Measurements from ENCODE around the gene HTT-AS. TPM values are rescaled to one million over a fixed set of nuclear protein-coding genes. Genes with fewer than 3 reads are reported as not detected.

The HTT-AS gene
- total RNA-seq, 1 donor = not detected

GRCh38 chr4:3031357-3032082 lies 42.8 kb downstream of the HTT-AS start:
- TF ChIP-seq, protein P1, sequence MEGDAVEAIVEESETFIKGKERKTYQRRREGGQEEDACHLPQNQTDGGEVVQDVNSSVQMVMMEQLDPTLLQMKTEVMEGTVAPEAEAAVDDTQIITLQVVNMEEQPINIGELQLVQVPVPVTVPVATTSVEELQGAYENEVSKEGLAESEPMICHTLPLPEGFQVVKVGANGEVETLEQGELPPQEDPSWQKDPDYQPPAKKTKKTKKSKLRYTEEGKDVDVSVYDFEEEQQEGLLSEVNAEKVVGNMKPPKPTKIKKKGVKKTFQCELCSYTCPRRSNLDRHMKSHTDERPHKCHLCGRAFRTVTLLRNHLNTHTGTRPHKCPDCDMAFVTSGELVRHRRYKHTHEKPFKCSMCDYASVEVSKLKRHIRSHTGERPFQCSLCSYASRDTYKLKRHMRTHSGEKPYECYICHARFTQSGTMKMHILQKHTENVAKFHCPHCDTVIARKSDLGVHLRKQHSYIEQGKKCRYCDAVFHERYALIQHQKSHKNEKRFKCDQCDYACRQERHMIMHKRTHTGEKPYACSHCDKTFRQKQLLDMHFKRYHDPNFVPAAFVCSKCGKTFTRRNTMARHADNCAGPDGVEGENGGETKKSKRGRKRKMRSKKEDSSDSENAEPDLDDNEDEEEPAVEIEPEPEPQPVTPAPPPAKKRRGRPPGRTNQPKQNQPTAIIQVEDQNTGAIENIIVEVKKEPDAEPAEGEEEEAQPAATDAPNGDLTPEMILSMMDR (IDR thresholded peaks at IDR 0.05; ENCODE audit: insufficient read depth, low read length) = no peak
- DNase-seq (ENCODE audit: low read depth) = no peak
- no peak overlapping the region for H3K4me3 ChIP-seq (ENCODE audit: low read depth, low read length)

GRCh38 chr4:3030566-3031356 lies 43.6 kb downstream of the HTT-AS start:
- TF ChIP-seq, protein P1 (IDR thresholded peaks at IDR 0.05; ENCODE audit: insufficient read depth, low read length) = no peak
- no peak overlapping the region for H3K4me3 ChIP-seq (ENCODE audit: low read depth, low read length)
- no peak for DNase-seq (ENCODE audit: low read depth)

DNA sequence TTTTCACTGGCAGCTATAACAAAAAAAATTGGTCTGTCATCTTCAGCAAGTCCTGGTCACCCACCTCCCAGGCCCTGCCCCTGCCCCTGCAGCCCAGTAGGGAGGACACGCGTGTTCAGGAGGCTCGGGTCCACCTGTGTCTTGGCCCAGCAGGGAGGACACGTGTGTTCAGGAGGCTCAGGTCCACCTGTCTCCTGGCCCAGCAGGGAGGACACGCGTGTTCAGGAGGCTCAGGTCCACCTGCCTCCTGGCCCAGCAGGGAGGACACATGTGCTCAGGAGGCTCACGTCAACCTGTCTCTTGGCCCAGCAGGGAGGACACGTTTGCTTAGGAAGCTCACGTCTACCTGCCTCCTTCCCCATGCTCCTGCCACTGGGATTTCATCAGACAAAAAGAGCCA lies 44.9 kb downstream of the HTT-AS start:
- no peak for DNase-seq (ENCODE audit: low read depth)
- TF ChIP-seq, protein P1 (IDR thresholded peaks at IDR 0.05; ENCODE audit: insufficient read depth, low read length) = no peak
- no peak overlapping the region for H3K4me3 ChIP-seq (ENCODE audit: low read depth, low read length)

GRCh38 chr4:3026540-3026939 lies 47.8 kb downstream of the HTT-AS start:
- TF ChIP-seq, protein P1 (IDR thresholded peaks at IDR 0.05; ENCODE audit: insufficient read depth, low read length) = no peak
- DNase-seq (ENCODE audit: low read depth) = no peak

DNA sequence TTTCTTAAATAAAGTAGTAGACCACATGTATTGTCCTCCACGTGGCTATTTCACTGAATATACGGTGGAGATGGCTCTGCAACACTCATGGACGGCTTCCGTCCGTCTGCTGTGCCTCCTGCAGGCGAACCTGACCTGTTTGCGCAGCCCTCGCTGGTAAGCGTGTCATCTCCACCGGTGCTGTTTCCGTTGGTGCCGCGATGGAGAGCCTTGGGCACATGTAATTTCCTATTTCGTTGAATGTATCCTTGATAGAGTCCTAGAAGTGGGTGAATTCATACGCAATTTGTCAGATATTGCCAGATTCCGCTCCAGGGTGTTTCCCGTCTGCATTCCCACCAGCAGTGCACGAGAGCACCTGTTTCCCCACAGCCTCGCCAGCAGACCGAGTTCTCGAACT lies 48.5 kb downstream of the HTT-AS start:
- TF ChIP-seq, protein P1 (IDR thresholded peaks at IDR 0.05; ENCODE audit: insufficient read depth, low read length) = no peak
- no peak for DNase-seq (ENCODE audit: low read depth)
- no peak overlapping the region for H3K4me3 ChIP-seq (ENCODE audit: low read depth, low read length)

More at GRCh38 chr4:3026540-3026939, 47.8 kb downstream of the HTT-AS start:
- no peak overlapping the region for H3K4me3 ChIP-seq (ENCODE audit: low read depth, low read length)

DNA sequence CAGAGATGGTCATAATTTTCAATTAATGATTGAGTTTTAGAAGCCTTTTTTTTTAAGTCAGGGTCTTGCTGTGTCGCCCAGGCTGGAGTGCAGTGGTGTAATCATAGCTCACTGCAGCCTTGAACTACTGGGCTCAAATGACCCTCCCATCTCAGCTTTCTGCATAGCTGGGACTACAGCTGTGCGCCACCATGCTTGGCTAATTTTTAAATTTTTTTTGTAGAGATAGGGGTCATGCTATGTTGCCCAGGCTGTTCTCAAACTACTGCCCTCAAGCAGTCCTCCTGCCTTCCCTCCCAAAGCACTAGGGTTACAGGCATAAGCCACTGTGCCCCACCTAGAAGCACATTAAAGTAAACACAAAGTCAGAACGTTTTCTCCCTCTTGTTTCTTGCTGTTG lies 51.7 kb downstream of the HTT-AS start:
- TF ChIP-seq, protein P1 (IDR thresholded peaks at IDR 0.05; ENCODE audit: insufficient read depth, low read length) = no peak
- no peak overlapping the region for H3K4me3 ChIP-seq (ENCODE audit: low read depth, low read length)
- DNase-seq (ENCODE audit: low read depth) = no peak

All from fibroblast of the aortic adventitia (primary cell).